HTR-8/SVneo (cell line): ENCODE measurements around the gene CLDN3.
"Not testable (repeated sequence)": the region's sequence is repeated elsewhere in the genome, so short reads cannot be mapped to it uniquely, and the experiment has no call there.

Source experiments
- DNase-seq: peaks from one replicate; pipeline ENCODE4 v3.0.0; 2011; ENCODE audit warnings: low spot score, mixed read lengths; ENCODE audit not compliant: insufficient read length
- FAIRE-seq: peaks from 2 replicates; lab custom pipeline; 2011; peaks lifted over from hg19 to GRCh38; lab: Jason Lieb, UNC

CLDN3 gene

GRCh38 chr7:73738612-73739386, 31.3 kb downstream of the CLDN3 start, which contains the start of gene ABHD11:
ABHD11 (minus strand) TSS chr7:73738802; CDS start chr7:73738770, 32 bp downstream.
- DNase-seq (peak; percentile 85), FAIRE-seq (peak; percentile 82)

DNA sequence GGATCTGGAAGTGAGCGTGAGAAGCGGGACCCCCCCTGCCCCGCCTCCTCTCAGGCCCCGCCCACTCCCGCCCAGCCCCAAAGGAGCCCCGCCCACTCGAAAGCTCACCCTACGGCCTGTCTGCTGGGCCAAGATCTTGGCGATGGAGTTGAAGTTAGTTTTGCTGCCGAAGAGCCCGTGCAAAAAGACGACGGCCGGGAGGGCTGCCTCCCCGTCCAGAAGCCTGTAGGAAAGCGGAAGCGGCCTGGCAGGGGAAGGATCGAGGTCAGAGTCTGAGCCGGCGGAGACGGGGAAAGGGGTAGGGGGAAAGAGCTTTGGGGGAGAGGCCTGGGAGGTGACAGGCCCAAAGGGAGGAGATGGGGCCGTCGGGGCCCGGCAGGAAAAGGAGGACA, 31.9 kb downstream of the CLDN3 start:
- DNase-seq = no peak

GRCh38 chr7:73737491-73738219, 32.4 kb downstream of the CLDN3 start:
- DNase-seq = no peak
- no peak for FAIRE-seq

More for the DNA sequence above, 31.9 kb downstream of the CLDN3 start:
- no peak for FAIRE-seq

- DNase-seq = no peak
- no peak for FAIRE-seq
These were observed 33.2 kb downstream of the CLDN3 start for GRCh38 chr7:73736885-73737284.

GRCh38 chr7:73735528-73735905, 34.6 kb downstream of the CLDN3 start:
- FAIRE-seq (no peak), DNase-seq (no peak)

- DNase-seq (no peak), FAIRE-seq (no peak)
These were observed 35.2 kb downstream of the CLDN3 start for GRCh38 chr7:73734619-73735527.

GRCh38 chr7:73732397-73732796, 37.7 kb downstream of the CLDN3 start:
- DNase-seq (no peak), FAIRE-seq (no peak)

DNA sequence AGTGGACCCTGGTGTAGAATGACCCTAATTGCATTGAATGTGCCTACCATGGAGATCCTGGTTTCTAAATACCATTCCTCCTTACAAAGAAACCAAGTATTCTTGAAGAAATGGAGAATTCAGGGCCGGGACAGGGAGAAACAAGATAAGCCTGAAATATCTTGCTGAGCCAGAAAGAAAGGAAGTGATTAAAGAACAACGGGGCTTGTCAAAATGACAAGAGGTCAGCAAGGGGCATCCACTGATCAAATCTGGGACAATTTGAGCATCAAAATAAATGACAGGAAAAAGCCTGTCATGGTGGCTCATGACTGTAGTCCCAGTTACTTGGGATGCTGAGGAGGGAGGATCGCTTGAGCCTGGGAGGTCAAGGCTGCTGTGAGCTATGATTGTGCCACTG, 39.6 kb downstream of the CLDN3 start:
- FAIRE-seq (no peak), DNase-seq (no peak)

DNA sequence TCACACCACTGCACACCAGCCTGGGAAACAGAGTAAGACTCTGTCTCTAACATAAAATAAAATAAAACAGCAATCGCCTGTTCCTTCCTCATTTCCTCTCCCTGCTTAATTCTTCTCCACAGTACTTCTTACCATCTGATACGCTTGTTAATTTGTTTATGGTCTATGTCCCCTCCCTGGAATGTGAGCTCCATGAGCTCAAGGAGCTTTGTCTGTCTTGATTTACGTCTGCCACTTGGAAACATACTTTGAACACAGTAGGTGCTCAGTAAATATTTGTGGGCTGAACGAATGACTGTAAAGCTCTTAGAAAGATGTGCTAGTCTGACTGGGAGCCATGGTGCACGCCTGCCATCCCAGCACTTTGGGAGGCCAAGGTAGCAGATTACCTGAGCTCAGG, 41.5 kb downstream of the CLDN3 start:
- DNase-seq (no peak), FAIRE-seq (no peak)

DNA sequence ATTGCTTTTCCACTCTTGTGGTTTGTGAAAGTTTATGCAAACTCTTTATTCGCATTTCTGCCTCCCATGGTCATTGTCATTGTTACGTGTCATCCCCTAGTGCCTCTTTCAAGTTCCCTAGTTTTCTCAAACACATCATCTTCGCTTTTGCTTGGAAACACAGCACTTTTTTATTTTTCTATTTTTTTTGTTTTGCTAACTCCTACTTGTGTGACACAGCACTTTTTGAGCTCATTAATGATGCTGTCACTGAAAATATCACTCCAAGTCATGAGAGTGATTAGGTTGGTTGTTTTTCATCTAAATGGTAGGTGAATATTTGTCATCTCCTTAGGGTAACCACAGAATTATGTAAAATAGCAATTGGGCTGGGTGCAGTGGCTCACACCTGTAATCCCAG, 42.1 kb downstream of the CLDN3 start:
- DNase-seq (no peak), FAIRE-seq (no peak)

DNA sequence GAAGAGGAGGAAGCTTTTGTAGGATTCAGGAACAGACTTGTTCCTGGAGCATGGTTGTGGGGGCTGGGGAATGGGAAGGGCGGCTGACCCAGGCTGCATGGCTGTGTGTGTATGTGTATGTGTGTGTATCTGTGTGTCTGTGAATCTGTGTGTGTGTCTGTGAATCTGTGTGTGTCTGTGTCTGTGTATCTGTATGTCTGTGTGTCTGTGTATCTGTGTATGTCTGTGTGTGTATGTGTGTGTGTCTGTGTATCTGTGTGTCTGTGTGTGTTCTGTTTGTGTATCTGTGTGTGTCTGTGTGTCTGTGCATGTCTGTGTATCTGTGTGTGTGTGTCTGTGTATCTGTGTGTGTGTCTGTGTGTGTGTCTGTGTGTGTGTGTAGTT, 44.0 kb downstream of the CLDN3 start:
- FAIRE-seq (peak; percentile 20), DNase-seq (no peak)

DNA sequence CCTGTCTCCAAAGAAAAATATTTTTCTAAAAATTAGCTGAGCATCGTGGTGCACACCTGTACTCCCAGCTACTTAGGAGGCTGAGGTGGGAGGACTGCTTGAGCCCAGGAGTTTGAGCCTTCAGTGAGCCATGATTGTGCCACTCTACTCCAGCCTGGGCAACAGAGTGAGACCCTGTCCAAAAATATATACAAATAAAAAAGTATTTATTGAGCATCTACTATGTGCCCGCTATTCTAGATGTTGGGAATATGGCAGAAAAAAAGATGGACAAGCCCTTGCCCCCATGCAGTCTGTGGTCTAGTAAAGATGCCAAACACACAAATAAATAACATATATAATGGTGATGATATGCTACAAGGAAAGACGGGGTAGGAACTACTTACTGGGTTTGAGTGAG, 46.3 kb downstream of the CLDN3 start:
- DNase-seq = no peak
- FAIRE-seq = no peak

DNA sequence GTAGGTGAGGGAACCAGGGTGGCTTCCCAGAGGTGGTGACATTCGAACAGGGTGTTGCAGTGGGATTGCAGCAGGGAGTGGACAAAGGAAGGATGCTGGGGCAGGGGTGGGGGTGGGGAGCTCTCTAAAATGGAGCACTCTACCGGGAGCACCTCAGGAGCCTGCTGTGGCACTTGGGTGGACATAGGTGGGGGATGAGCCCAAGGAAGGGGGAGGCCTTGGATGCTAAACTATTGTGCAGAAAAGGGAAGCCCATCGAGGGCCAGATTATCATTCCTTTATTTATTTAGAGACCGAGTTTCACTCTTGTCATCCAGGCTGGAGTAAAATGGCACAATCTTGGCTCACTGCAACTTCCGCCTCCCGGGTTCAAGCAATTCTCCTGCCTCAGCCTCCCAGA, 47.3 kb downstream of the CLDN3 start:
- FAIRE-seq (no peak), DNase-seq (no peak)

- FAIRE-seq = not testable (repeated sequence)
These were observed 47.9 kb downstream of the CLDN3 start for GRCh38 chr7:73722182-73722581.

DNA sequence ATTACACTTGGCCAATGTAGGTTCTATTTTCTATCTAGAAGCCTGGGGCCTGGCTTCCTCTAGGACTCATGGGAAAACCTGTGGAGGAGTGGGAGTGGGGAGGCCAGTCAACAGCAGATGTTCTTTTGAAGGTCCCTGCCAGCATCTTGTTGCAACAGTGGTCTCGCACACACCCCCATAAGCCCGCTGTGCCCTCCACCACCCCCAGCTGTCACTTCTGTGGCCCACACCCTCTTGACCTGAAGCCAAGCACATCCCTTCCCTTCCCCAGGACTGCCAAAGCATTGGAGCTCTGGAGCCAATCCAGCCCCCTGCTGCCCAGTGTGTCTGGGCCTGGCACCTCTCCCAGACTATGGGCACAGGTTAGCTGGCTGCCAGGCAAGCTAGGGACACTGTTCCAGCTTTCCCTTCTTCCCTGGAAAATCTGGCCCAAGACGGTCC, 48.7 kb downstream of the CLDN3 start:
- DNase-seq (no peak), FAIRE-seq (no peak)

More at GRCh38 chr7:73722182-73722581, 47.9 kb downstream of the CLDN3 start:
- not testable (repeated sequence) for DNase-seq

GRCh38 chr7:73720443-73720842, 49.6 kb downstream of the CLDN3 start:
- FAIRE-seq, DNase-seq: not testable (repeated sequence)

GRCh38 chr7:73719806-73720169, 50.3 kb downstream of the CLDN3 start:
- no peak for DNase-seq
- FAIRE-seq = no peak
